CD14-positive monocyte (primary cell): ENCODE data around the gene NCF2. TPM values are rescaled to one million over a fixed set of nuclear protein-coding genes. Genes with fewer than 3 reads are reported as not detected.

Experiments used
- DNase-seq, 3 donors: peaks; one replicate each; pipeline ENCODE4 v3.0.0-alpha.2; 2011 to 2022
- H2AFZ ChIP-seq: 2 replicates; pipeline ENCODE4 v1.6.0; 2012; ENCODE audit warnings: mild to moderate bottlenecking, low read depth, low read length, inconsistent platforms; ENCODE audit not compliant: insufficient read depth, poor library complexity, severe bottlenecking
- H3K27ac ChIP-seq, 2 donors: 1 replicate in 1 of 2; 2 replicates in 1 of 2; pipeline ENCODE4 v1.5.1; 2012 to 2013; ENCODE audit warnings: low read length in 2 of 2, control low read depth in 1 of 2, inconsistent platforms in 1 of 2, low read depth in 1 of 2, mild to moderate bottlenecking in 1 of 2
- H3K27me3 ChIP-seq, 2 donors: one replicate each; pipeline versions ENCODE4 v1.6.0 to v1.6.1; 2011 to 2013; ENCODE audit warnings: low read length in 2 of 2; ENCODE audit not compliant: control insufficient read depth in 2 of 2, insufficient read depth in 2 of 2
- H3K36me3 ChIP-seq, 2 donors: replicated peaks in 1 of 2; 1 replicate in 1 of 2; 2 replicates in 1 of 2; pipeline versions ENCODE4 v1.5.1 to v1.6.1; 2012 to 2013; ENCODE audit warnings: low read length in 2 of 2, control low read depth in 1 of 2, inconsistent platforms in 1 of 2, mild to moderate bottlenecking in 1 of 2; ENCODE audit not compliant: insufficient read depth in 2 of 2, control insufficient read depth in 1 of 2
- H3K4me1 ChIP-seq, 2 donors: 1 replicate in 1 of 2; 2 replicates in 1 of 2; pipeline versions ENCODE4 v1.5.1 to v1.6.1; 2012 to 2013; ENCODE audit warnings: low read length in 2 of 2, control low read depth in 1 of 2, inconsistent platforms in 1 of 2, mild to moderate bottlenecking in 1 of 2, moderate library complexity in 1 of 2; ENCODE audit not compliant: insufficient read depth in 2 of 2, control insufficient read depth in 1 of 2
- H3K4me2 ChIP-seq: replicated peaks from 2 replicates; pipeline ENCODE3; 2012; ENCODE audit warnings: low read length, moderate library complexity, mild to moderate bottlenecking; ENCODE audit not compliant: poor library complexity, severe bottlenecking; ENCODE audit errors: extremely low read depth
- H3K4me3 ChIP-seq, 3 experiments: fragments of 200-600 bp in 1 of 3; sonication (generic) in 1 of 3; replicated peaks in 1 of 3; 1 replicate in 2 of 3; 2 replicates in 1 of 3; pipeline ENCODE4 v1.5.1; 2011 to 2013; ENCODE audit warnings: low read length in 3 of 3, mild to moderate bottlenecking in 3 of 3, control low read depth in 2 of 3, low read depth in 2 of 3, inconsistent platforms in 1 of 3, moderate library complexity in 1 of 3
- H3K79me2 ChIP-seq: 2 replicates; pipeline ENCODE4 v1.6.0; 2012; ENCODE audit warnings: mild to moderate bottlenecking, control low read depth, inconsistent platforms, low read length, moderate library complexity; ENCODE audit not compliant: insufficient read depth
- H3K9ac ChIP-seq: 2 replicates; pipeline ENCODE4 v1.6.0; 2017; ENCODE audit warnings: low read length, mild to moderate bottlenecking; ENCODE audit not compliant: insufficient read depth, poor library complexity, severe bottlenecking
- H3K9me3 ChIP-seq, 2 donors: replicated peaks in 1 of 2; 1 replicate in 1 of 2; 2 replicates in 1 of 2; pipeline versions ENCODE4 v1.5.1 to v1.6.1; 2012 to 2013; ENCODE audit warnings: low read length in 2 of 2, control low read depth in 1 of 2; ENCODE audit not compliant: control insufficient read depth in 1 of 2, insufficient read depth in 1 of 2
- H4K20me1 ChIP-seq: 2 replicates; pipeline ENCODE4 v1.6.0; 2012; ENCODE audit warnings: mild to moderate bottlenecking, low read length, control low read depth, moderate library complexity; ENCODE audit not compliant: insufficient read depth
- H3K27ac Mint-ChIP-seq, 7 donors: one replicate each; pipeline ENCODE4 v1.8.0; 2020; ENCODE audit warnings: mild to moderate bottlenecking in 7 of 7, mixed read lengths in 7 of 7, moderate library complexity in 6 of 7, inconsistent platforms in 2 of 7
- H3K27me3 Mint-ChIP-seq, 3 donors: one replicate each; pipeline ENCODE4 v1.8.0; 2021 to 2022; ENCODE audit warnings: low read depth in 3 of 3, mild to moderate bottlenecking in 3 of 3, mixed read lengths in 3 of 3, moderate library complexity in 3 of 3, inconsistent platforms in 1 of 3
- H3K36me3 Mint-ChIP-seq, 2 donors: one replicate each; pipeline ENCODE4 v1.8.0; 2020; ENCODE audit warnings: mixed read lengths in 2 of 2, inconsistent platforms in 1 of 2, mild to moderate bottlenecking in 1 of 2
- H3K4me1 Mint-ChIP-seq: one replicate; pipeline ENCODE4 v1.8.0; 2020; ENCODE audit warnings: mild to moderate bottlenecking, mixed read lengths
- H3K4me3 Mint-ChIP-seq, 2 donors: one replicate each; pipeline ENCODE4 v1.8.0; 2020; ENCODE audit warnings: mild to moderate bottlenecking in 2 of 2, mixed read lengths in 2 of 2, moderate library complexity in 1 of 2
- H3K9me3 Mint-ChIP-seq, 7 donors: one replicate each; pipeline ENCODE4 v1.8.0; 2020 to 2022; ENCODE audit warnings: mixed read lengths in 7 of 7, mild to moderate bottlenecking in 6 of 7, moderate library complexity in 6 of 7, inconsistent platforms in 2 of 7
- WGBS: methylation state at CpG from one replicate; pipeline ENCODE4 v1.1.5; 2013; ENCODE audit warnings: missing lambda C conversion rate; ENCODE audit not compliant: insufficient coverage; 5-methylcytosine and 5-hydroxymethylcytosine counted together
- intact Hi-C, 2 donors: fragments of 100-400 bp; cut with micrococcal nuclease; formaldehyde crosslinking; loops; one replicate each; pipeline versions ENCODE4 v1.15.0 to v1.15.1; 2023
- polyA plus RNA-seq, 3 donors: library from polyadenylated mRNA; depleted of rRNA in 1 of 3; unstranded in 2 of 3; stranded (reverse) in 1 of 3; fragments of 300-500 nt in 2 of 3; fragments of >200 nt in 1 of 3; fragmentation: Illumina TruSeq in 2 of 3; gene quantifications; 1 replicate in 2 of 3; 2 replicates in 1 of 3; pipeline ENCODE4 v1.2.3, GENCODE V29; 2012 to 2021
- TF ChIP-seq, protein P1 (sequence below): fragments of 200-600 bp; IDR thresholded peaks from one replicate; pipeline ENCODE4 v1.8.0; 2022; ENCODE audit warnings: antibody characterized with exemption, mild to moderate bottlenecking

The NCF2 gene
- polyA plus RNA-seq, 3 donors = 509 to 697 (median 557) TPM

- Histone ChIP-seq H2AFZ (no peak overlapping the region), H3K79me2 (peaks cover 27% of the 10 kb centered on the region), H3K9me3 (no peaks in the 10 kb centered on the region), H3K4me2 (no peak overlapping the region), H3K4me3 (no peak overlapping the region), H3K27me3 (no peaks in the 10 kb centered on the region), H3K27ac (peak overlapping the region in 1 of 2 donors; percentile 54), H4K20me1 (peaks cover 44% of the 10 kb centered on the region), H3K9ac (no peak overlapping the region), H3K4me1 (peaks cover 27 to 46% of the 10 kb centered on the region in 2 donors), H3K36me3 (peaks cover 21 to 37% of the 10 kb centered on the region in 2 donors)
- TF ChIP-seq, protein P1, sequence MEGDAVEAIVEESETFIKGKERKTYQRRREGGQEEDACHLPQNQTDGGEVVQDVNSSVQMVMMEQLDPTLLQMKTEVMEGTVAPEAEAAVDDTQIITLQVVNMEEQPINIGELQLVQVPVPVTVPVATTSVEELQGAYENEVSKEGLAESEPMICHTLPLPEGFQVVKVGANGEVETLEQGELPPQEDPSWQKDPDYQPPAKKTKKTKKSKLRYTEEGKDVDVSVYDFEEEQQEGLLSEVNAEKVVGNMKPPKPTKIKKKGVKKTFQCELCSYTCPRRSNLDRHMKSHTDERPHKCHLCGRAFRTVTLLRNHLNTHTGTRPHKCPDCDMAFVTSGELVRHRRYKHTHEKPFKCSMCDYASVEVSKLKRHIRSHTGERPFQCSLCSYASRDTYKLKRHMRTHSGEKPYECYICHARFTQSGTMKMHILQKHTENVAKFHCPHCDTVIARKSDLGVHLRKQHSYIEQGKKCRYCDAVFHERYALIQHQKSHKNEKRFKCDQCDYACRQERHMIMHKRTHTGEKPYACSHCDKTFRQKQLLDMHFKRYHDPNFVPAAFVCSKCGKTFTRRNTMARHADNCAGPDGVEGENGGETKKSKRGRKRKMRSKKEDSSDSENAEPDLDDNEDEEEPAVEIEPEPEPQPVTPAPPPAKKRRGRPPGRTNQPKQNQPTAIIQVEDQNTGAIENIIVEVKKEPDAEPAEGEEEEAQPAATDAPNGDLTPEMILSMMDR = peak; percentile 61
- Mint-ChIP-seq H3K4me3 (no peak overlapping the region), H3K27ac (peak overlapping the region; percentile 41 to 87 (median 66)), H3K27me3 (peaks cover 0 to 1% (median 0%) of the 10 kb centered on the region in 3 donors), H3K36me3 (peaks cover 21 to 39% of the 10 kb centered on the region in 2 donors), H3K4me1 (peaks cover 39% of the 10 kb centered on the region), H3K9me3 (no peaks in the 10 kb centered on the region)
- intact Hi-C loops = loop anchor here in 1 of 2 donors (5.0 kb wide), 1 partner anchor 56 kb away; no protein-coding TSS in a partner anchor
- 60% methylated on average over 4 of the region's 10 CpGs for WGBS
- peak; percentile 57 to 70 (median 57) for DNase-seq
These were observed 32.9 kb upstream of the NCF2 start for GRCh38 chr1:183622884-183623785.

GRCh38 chr1:183622013-183622412, 31.8 kb upstream of the NCF2 start:
- peaks cover 20 to 34% of the 10 kb centered on the region in 2 donors for H3K36me3 Mint-ChIP-seq
- Histone ChIP-seq H3K9me3 (no peaks in the 10 kb centered on the region), H3K4me2 (no peak overlapping the region), H3K4me3 (no peak overlapping the region), H3K79me2 (peaks cover 16% of the 10 kb centered on the region), H3K4me1 (peaks cover 27 to 43% of the 10 kb centered on the region in 2 donors), H3K9ac (no peak overlapping the region), H3K36me3 (peaks cover 18 to 26% of the 10 kb centered on the region in 2 donors), H4K20me1 (peaks cover 33% of the 10 kb centered on the region), H3K27me3 (no peaks in the 10 kb centered on the region), H3K27ac (peak overlapping the region in 1 of 2 donors; percentile 54), H2AFZ (no peak overlapping the region)
- intact Hi-C loops = loop anchor here in 1 of 2 donors (5.0 kb wide), 1 partner anchor 55 kb away; no protein-coding TSS in a partner anchor
- DNase-seq = no peak
- TF ChIP-seq, protein P1 = no peak
- H3K27ac Mint-ChIP-seq = peak overlapping the region; percentile 12 to 82 (median 42)
- peaks cover 0 to 1% (median under 1%) of the 10 kb centered on the region in 3 donors for H3K27me3 Mint-ChIP-seq
- no peak overlapping the region for H3K4me3 Mint-ChIP-seq
- H3K4me1 Mint-ChIP-seq = peaks cover 41% of the 10 kb centered on the region
- no CpG with 5 or more reads among the region's 1 CpG for WGBS
- no peaks in the 10 kb centered on the region for H3K9me3 Mint-ChIP-seq
